ENCODE data around the gene AMER2.

DNA sequence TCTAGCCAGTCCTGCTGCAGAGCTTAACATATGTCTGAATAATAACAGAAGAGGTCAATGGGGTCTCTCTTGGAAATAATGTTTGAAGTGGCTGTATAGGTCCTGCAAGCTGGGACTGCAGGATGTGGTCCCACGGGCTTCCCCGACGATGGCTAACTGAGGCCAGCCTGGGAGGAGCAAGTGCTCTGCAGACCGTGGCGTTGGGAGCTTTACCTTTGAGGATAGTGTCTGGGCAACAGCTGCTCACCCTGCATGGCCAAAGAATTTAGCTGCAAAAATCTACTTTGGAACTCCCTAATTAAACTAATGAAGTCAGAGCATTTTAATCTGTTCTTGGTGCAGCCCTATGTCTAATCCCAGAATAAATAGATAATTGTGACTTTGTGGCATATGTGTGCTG is 18.2 kb upstream of the AMER2 start:
- TF ChIP-seq KDM1A (IDR thresholded peaks at IDR 0.05), result no peak
- TF ChIP-seq, protein P1, sequence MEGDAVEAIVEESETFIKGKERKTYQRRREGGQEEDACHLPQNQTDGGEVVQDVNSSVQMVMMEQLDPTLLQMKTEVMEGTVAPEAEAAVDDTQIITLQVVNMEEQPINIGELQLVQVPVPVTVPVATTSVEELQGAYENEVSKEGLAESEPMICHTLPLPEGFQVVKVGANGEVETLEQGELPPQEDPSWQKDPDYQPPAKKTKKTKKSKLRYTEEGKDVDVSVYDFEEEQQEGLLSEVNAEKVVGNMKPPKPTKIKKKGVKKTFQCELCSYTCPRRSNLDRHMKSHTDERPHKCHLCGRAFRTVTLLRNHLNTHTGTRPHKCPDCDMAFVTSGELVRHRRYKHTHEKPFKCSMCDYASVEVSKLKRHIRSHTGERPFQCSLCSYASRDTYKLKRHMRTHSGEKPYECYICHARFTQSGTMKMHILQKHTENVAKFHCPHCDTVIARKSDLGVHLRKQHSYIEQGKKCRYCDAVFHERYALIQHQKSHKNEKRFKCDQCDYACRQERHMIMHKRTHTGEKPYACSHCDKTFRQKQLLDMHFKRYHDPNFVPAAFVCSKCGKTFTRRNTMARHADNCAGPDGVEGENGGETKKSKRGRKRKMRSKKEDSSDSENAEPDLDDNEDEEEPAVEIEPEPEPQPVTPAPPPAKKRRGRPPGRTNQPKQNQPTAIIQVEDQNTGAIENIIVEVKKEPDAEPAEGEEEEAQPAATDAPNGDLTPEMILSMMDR (IDR thresholded peaks at IDR 0.05 in 2 of 3, conservative IDR thresholded peaks at IDR 0.05 in 1 of 3; ENCODE audit: insufficient read depth in 2 of 3, low read depth in 1 of 3, low read length in 3 of 3), result no peak
- TF ChIP-seq CC2D1A (IDR thresholded peaks at IDR 0.05), result no peak
- no peak for TF ChIP-seq EP300 (IDR thresholded peaks at IDR 0.05; ENCODE audit: low read length)
- TF ChIP-seq MBD2 (IDR thresholded peaks at IDR 0.05; ENCODE audit: borderline replicate concordance, low read depth), result no peak
- no peak for TF ChIP-seq ZNF408 (CRISPR knock-in tag; IDR thresholded peaks at IDR 0.05; ENCODE audit: low read depth)
- no peak for TF ChIP-seq HDAC2 (IDR thresholded peaks at IDR 0.05)
- no peak for TF ChIP-seq CREM (IDR thresholded peaks at IDR 0.05; ENCODE audit: low read depth)
- no peak for TF ChIP-seq LEF1 (IDR thresholded peaks at IDR 0.05)
- no peak for TF ChIP-seq GATA2 (CRISPR knock-in tag; IDR thresholded peaks at IDR 0.05)
- TF ChIP-seq, protein P2, sequence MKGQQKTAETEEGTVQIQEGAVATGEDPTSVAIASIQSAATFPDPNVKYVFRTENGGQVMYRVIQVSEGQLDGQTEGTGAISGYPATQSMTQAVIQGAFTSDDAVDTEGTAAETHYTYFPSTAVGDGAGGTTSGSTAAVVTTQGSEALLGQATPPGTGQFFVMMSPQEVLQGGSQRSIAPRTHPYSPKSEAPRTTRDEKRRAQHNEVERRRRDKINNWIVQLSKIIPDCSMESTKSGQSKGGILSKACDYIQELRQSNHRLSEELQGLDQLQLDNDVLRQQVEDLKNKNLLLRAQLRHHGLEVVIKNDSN (CRISPR knock-in tag; IDR thresholded peaks at IDR 0.05), result no peak
- TF ChIP-seq PHF8 (IDR thresholded peaks at IDR 0.05; ENCODE audit: borderline replicate concordance, low read length), result no peak

Data from K562 (cell line).